ENCODE results near the gene APBA2.

The APBA2 gene

DNA sequence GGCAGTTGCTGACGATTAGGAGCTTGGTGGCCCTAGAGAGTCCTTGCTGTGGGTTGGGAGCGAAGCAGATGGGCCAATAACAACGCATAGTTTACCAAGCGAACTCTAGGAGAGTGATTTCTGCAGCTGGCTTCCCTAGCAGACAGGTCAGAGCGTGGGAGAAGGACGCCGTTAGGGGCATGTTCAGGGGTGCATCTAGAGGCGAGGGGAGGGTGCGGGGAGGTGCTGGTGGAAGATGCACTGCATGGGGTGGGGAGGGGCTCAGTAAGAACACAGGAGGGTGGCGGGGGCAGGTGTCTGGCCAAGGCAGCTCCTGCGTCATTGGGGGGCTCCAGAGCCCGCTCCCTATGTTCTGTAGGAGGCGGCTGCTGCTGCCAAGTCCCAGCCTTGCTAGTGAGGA lies 8.9 kb downstream of the APBA2 start:
- ChIA-PET POLR2A (no interaction called here), CTCF (no interaction called here)
- DNase-seq (ENCODE audit: extremely low spot score) = no peak
- no peak for TF ChIP-seq CTCF (IDR thresholded peaks at IDR 0.05; ENCODE audit: control extremely low read depth, extremely low read depth, low read depth, missing control alignments)

DNA sequence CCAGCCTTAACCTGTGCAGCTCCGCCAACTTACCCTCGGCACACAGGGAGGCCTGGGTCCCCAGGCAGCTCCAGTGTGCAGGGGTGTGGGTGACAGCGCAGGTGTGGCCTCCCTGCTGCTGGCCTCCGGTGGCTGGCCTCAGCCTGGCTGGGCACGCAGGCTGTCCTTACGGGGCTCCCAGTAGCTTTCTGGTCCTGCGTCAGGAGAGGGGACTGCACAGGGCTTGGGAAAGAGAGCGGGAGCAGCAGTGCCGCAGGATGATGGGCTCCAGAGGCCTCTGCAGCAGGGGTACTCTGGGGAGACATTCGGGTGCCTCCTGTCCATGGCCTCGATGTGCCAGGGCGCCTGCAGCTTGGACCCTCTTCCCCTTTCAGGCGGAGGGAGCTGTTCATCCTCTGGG lies 9.4 kb downstream of the APBA2 start:
- no peak for DNase-seq (ENCODE audit: extremely low spot score)
- ChIA-PET CTCF (no interaction called here), POLR2A (no interaction called here)
- TF ChIP-seq CTCF (IDR thresholded peaks at IDR 0.05; ENCODE audit: control extremely low read depth, extremely low read depth, low read depth, missing control alignments) = no peak

GRCh38 chr15:28895566-28895965 lies 9.8 kb downstream of the APBA2 start:
- CTCF ChIA-PET = no interaction called here
- no peak for DNase-seq (ENCODE audit: extremely low spot score)

DNA sequence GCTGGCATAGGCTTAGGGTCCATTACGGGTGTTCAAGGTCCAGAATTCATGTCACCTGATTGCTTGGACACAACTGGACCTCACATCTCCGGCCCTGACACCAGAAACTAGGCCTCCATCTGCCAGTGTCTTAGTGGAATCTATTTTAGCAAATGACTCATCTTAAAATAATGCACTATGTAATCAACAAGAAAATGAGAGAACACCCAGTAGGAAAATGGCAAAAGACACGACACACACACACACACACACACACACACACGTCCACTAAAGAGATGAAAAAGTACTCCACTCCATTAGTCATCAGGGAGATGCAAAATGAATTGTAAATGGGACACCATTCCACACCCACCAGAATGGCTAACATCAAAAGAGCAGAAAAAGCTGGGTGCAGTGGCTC lies 11.2 kb downstream of the APBA2 start:
- DNase-seq (ENCODE audit: extremely low spot score) = no peak
- POLR2A ChIA-PET = no interaction called here
- CTCF ChIA-PET = no interaction called here
- no peak for TF ChIP-seq CTCF (IDR thresholded peaks at IDR 0.05; ENCODE audit: control extremely low read depth, extremely low read depth, low read depth, missing control alignments)

More at GRCh38 chr15:28895566-28895965, 9.8 kb downstream of the APBA2 start:
- no peak for TF ChIP-seq CTCF (IDR thresholded peaks at IDR 0.05; ENCODE audit: control extremely low read depth, extremely low read depth, low read depth, missing control alignments)
- POLR2A ChIA-PET = no interaction called here

DNA sequence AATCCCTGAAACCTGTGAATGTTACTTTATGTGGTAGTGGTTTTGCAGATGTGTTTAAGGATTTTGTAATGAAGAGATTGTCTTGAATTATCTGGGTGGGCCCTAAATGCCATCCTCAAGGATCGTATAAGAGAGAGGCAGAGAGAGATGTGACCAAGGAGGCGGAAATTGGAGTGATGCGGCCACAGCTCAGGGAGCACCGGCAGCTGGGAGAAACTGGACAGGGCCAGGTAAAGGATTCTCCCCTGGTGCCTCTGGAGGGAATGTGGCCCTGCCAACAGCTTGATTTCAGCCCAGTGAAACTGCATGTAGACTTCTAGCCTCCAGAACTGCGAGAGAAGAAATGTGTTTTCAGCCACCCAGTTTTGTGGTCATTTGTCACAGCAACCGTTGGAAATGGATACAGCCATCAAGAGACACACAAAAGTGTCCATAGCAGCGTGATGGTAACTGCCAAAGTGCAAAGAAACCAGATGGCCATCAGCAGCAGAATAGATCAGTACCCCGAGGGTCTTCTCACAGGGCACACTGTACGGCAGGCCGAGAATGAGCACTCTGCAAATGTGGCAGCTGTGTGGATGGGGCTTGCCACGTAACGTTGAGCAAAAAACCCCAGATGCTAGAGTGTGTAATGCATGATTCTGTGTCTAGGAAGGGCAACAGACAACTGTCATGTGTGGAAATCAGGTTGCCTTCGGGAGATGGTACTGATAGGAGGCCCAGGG lies 12.2 kb downstream of the APBA2 start:
- POLR2A ChIA-PET = no interaction called here
- DNase-seq (ENCODE audit: extremely low spot score) = no peak
- no peak for TF ChIP-seq CTCF (IDR thresholded peaks at IDR 0.05; ENCODE audit: control extremely low read depth, extremely low read depth, low read depth, missing control alignments)
- CTCF ChIA-PET = no interaction called here

GRCh38 chr15:28899061-28899738 lies 13.4 kb downstream of the APBA2 start:
- DNase-seq (ENCODE audit: extremely low spot score) = no peak
- ChIA-PET CTCF (no interaction called here), POLR2A (no interaction called here)
- TF ChIP-seq CTCF (IDR thresholded peaks at IDR 0.05; ENCODE audit: control extremely low read depth, extremely low read depth, low read depth, missing control alignments) = no peak
